Peyer's patch (tissue), 4 donors: ENCODE results near the gene SLCO4A1.

Experiments
- POLR2A ChIP-seq, 2 donors: fragments of 450-650 bp; IDR thresholded peaks; one replicate each; pipeline ENCODE4 v1.5.1; 2017; ENCODE audit warnings: antibody characterized with exemption in 2 of 2, mild to moderate bottlenecking in 2 of 2, moderate library complexity in 2 of 2
- TF ChIP-seq, protein P1 (sequence below), 6 experiments: fragments of 450-650 bp in 4 of 6; fragments of 200-600 bp in 2 of 6; sonication (generic) in 1 of 6; IDR thresholded peaks; one replicate each; pipeline ENCODE4 v1.5.1; 2017 to 2019; ENCODE audit warnings: antibody characterized with exemption in 6 of 6, mild to moderate bottlenecking in 3 of 6, moderate library complexity in 1 of 6

DNA sequence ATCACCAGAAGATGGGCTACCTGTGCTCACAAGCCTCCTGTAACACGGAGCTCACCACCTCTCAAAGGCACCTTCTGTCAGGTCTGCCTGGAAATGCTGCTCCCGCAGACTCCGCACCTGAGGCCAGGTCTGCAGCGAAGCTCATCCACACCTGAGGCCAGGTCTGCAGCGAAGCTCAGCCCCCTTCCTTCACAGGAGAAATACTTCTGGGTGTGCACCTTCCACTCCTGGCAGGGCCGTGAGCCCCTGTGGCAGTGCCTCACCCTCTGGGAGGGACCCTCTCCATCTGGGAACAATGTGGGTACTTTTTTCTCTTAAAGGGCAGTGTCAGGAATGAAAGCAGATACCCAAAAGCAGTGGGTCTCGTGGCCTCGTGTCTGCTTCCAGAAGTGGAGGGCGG, 1.4 kb upstream of the SLCO4A1 start:
- TF ChIP-seq, protein P1, sequence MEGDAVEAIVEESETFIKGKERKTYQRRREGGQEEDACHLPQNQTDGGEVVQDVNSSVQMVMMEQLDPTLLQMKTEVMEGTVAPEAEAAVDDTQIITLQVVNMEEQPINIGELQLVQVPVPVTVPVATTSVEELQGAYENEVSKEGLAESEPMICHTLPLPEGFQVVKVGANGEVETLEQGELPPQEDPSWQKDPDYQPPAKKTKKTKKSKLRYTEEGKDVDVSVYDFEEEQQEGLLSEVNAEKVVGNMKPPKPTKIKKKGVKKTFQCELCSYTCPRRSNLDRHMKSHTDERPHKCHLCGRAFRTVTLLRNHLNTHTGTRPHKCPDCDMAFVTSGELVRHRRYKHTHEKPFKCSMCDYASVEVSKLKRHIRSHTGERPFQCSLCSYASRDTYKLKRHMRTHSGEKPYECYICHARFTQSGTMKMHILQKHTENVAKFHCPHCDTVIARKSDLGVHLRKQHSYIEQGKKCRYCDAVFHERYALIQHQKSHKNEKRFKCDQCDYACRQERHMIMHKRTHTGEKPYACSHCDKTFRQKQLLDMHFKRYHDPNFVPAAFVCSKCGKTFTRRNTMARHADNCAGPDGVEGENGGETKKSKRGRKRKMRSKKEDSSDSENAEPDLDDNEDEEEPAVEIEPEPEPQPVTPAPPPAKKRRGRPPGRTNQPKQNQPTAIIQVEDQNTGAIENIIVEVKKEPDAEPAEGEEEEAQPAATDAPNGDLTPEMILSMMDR (IDR thresholded peaks at IDR 0.05), result no peak
- no peak for TF ChIP-seq POLR2A (IDR thresholded peaks at IDR 0.05)
